ENCODE measurements around the gene DLEC1.
A peak's percentile ranks its signal among the peaks of the same experiment; 100 is the strongest.
"Not testable (repeated sequence)": the region's sequence is repeated elsewhere in the genome, so short reads cannot be mapped to it uniquely, and the experiment has no call there.

The DLEC1 gene

GRCh38 chr3:38133557-38134405 is 94.8 kb downstream of the DLEC1 start:
- no peaks in the 10 kb centered on the region for H3K27me3 ChIP-seq (replicated peaks; ENCODE audit: control insufficient read depth, insufficient read depth, low read length)
- TF ChIP-seq, protein P1, sequence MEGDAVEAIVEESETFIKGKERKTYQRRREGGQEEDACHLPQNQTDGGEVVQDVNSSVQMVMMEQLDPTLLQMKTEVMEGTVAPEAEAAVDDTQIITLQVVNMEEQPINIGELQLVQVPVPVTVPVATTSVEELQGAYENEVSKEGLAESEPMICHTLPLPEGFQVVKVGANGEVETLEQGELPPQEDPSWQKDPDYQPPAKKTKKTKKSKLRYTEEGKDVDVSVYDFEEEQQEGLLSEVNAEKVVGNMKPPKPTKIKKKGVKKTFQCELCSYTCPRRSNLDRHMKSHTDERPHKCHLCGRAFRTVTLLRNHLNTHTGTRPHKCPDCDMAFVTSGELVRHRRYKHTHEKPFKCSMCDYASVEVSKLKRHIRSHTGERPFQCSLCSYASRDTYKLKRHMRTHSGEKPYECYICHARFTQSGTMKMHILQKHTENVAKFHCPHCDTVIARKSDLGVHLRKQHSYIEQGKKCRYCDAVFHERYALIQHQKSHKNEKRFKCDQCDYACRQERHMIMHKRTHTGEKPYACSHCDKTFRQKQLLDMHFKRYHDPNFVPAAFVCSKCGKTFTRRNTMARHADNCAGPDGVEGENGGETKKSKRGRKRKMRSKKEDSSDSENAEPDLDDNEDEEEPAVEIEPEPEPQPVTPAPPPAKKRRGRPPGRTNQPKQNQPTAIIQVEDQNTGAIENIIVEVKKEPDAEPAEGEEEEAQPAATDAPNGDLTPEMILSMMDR (IDR thresholded peaks at IDR 0.05; ENCODE audit: insufficient read depth, low read length, poor library complexity, severe bottlenecking): no peak
- H3K4me3 ChIP-seq (replicated peaks; ENCODE audit: low read depth, low read length): no peak overlapping the region
- no peak for DNase-seq (ENCODE audit: extremely low read depth, insufficient read length)
- peaks cover 23% of the 10 kb centered on the region for H3K36me3 ChIP-seq (ENCODE audit: control insufficient read depth, insufficient read depth, low read length)

DNA sequence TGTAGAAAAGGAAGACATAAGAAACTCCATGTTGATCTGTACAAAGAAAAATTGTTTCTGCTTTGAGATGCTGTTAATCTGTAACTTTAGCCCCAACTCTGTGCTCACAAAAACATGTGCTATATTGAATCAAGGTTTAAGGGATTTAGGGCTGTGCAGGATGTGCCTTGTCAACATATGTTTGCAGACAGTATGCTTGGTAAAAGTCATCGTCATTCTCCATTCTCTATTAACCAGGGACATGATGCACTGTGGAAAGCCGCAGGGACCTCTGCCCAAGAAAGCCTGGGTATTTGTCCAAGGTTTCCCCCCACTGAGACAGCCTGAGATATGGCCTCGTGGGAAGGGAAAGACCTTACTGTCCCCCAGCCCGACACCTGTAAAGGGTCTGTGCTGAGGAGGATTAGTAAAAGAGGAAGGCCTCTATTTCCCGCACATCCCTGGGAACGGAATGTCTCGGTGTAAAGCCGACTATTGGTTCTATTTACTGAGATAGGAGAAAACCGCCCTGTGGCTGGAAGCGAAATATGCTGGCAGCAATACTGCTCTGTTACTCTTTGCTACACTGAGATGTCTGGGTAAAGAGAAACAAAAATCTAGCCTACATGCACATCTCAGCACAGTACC is 95.6 kb downstream of the DLEC1 start:
- H3K36me3 ChIP-seq (ENCODE audit: control insufficient read depth, insufficient read depth, low read length): peaks cover 18% of the 10 kb centered on the region
- DNase-seq (ENCODE audit: extremely low read depth, insufficient read length); H3K27me3 ChIP-seq (replicated peaks; ENCODE audit: control insufficient read depth, insufficient read depth, low read length); H3K4me3 ChIP-seq (replicated peaks; ENCODE audit: low read depth, low read length): not testable (repeated sequence)

DNA sequence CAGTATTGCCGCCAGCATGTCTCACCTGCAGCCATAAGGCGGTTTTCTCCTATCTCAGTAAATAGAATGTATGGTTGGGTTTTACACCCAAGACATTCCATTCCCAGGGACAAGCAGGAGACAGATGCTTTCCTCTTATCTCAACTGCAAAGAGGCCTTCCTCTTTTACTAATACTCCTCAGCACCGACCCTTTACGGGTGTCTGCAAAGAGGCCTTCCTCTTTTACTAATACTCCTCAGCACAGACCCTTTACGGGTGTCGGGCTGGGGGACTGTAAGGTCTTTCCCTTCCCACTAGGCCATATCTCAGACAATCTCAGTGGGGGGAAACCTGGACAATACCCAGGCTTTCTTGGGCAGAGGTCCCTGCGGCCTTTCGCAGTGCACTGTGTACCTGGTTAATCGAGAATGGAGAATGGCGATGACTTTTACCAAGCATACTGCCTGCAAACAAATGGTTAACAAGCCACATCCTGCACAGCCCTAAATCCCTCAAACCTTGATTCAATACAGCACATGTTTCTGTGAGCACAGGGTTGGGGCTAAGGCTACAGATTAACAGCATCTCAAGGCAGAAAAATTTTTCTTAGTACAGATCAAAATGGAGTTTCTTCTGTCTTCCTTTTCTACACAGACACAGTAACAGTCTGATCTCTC is 96.7 kb downstream of the DLEC1 start:
- H3K27me3 ChIP-seq (replicated peaks; ENCODE audit: control insufficient read depth, insufficient read depth, low read length); DNase-seq (ENCODE audit: extremely low read depth, insufficient read length): not testable (repeated sequence)
- Histone ChIP-seq H3K36me3 (ENCODE audit: control insufficient read depth, insufficient read depth, low read length) (peaks cover 16% of the 10 kb centered on the region), H3K4me3 (replicated peaks; ENCODE audit: low read depth, low read length) (peak overlapping the region; percentile 95)

DNA sequence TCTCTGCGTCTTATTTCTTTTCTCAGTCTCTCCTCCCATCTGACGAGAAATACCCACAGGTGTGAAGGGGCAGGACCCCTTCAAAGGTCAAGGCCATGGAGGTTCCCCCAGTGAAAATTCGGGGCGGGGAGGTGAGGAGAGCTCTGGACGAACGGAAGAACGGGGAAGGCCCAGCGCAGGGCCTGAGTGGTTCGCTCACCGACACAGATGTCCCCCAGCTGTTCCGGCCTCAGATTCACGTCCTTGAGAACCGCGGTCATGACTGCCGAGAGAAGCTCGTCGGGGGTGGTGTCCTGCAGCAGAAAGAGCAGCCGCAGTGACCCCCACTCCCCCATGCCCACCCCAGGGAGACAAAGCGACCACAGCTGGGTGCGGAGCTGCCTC is 97.4 kb downstream of the DLEC1 start:
- DNase-seq (ENCODE audit: extremely low read depth, insufficient read length): peak; percentile 41
- no peaks in the 10 kb centered on the region for H3K27me3 ChIP-seq (replicated peaks; ENCODE audit: control insufficient read depth, insufficient read depth, low read length)
- H3K36me3 ChIP-seq (ENCODE audit: control insufficient read depth, insufficient read depth, low read length): peaks cover 18% of the 10 kb centered on the region
- TF ChIP-seq, protein P1 (IDR thresholded peaks at IDR 0.05; ENCODE audit: insufficient read depth, low read length, poor library complexity, severe bottlenecking): no peak
- peak overlapping the region; percentile 95 for H3K4me3 ChIP-seq (replicated peaks; ENCODE audit: low read depth, low read length)

DNA sequence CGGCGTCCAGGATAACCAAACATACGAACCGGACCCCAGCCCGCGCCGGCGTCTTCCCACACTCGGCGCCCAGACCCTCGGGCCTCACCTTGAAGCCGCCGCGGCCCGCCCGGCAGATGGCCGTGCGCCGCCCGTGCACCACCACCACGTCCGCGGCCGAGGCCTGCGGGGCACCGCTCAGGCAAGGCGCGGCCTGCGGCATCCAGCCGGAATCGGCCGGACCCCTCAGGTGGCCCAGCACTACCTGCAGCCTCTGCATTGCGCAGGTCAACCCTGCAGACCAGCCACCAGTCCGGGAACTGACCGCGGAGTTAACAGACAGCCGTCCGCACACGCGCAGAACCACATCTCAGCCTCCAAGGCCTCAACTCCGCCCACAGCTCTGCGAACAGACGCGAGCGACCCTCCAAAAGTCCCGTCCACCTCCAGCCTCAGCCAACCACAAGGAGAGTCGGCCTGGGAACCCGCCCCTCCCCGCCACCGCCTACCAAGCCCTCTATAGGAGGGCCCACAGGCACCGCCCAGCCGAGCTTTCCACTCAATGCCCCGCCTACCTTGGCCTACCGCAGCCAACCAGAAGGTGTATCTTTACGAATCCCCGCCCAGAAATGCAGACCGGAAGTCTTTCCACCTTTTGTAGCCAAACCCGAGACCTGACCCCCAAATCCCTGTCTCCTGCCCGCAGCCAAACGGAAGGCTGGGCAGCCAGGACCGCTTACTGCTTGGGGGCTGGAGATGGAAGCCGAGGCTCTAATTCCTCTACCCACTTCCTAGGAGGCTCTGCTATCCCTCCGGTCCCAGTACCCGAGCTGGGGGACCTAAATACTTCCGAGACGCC is 98.0 kb downstream of the DLEC1 start, which contains the start of gene ACAA1:
ACAA1 (minus strand) TSS at position 351 of the 838 bp plus-strand sequence; CDS start at position 259, 92 bp downstream.
- H3K36me3 ChIP-seq (ENCODE audit: control insufficient read depth, insufficient read depth, low read length): peaks cover 21% of the 10 kb centered on the region
- H3K4me3 ChIP-seq (replicated peaks; ENCODE audit: low read depth, low read length): peak within 1 kb of the TSS; percentile 95
- no peaks in the 10 kb centered on the region for H3K27me3 ChIP-seq (replicated peaks; ENCODE audit: control insufficient read depth, insufficient read depth, low read length)
- TF ChIP-seq, protein P1 (IDR thresholded peaks at IDR 0.05; ENCODE audit: insufficient read depth, low read length, poor library complexity, severe bottlenecking): no peak
- DNase-seq (ENCODE audit: extremely low read depth, insufficient read length): peak; percentile 97

GRCh38 chr3:38137615-38138348 is 98.8 kb downstream of the DLEC1 start:
- H3K4me3 ChIP-seq (replicated peaks; ENCODE audit: low read depth, low read length): peak overlapping the region; percentile 95
- TF ChIP-seq, protein P1 (IDR thresholded peaks at IDR 0.05; ENCODE audit: insufficient read depth, low read length, poor library complexity, severe bottlenecking): no peak
- peaks cover 21% of the 10 kb centered on the region for H3K36me3 ChIP-seq (ENCODE audit: control insufficient read depth, insufficient read depth, low read length)
- no peak for DNase-seq (ENCODE audit: extremely low read depth, insufficient read length)
- H3K27me3 ChIP-seq (replicated peaks; ENCODE audit: control insufficient read depth, insufficient read depth, low read length): no peaks in the 10 kb centered on the region
